Fibroblast of lung (primary cell): Measurements from ENCODE around the gene TOP1. TPM values are rescaled to one million over a fixed set of nuclear protein-coding genes. Genes with fewer than 3 reads are reported as not detected.

Source experiments
- DNase-seq, 2 donors: peaks; one replicate each; pipeline versions ENCODE4 v3.0.0 to v3.0.0-alpha.2; 2010; ENCODE audit warnings: low read depth in 2 of 2
- H2AFZ ChIP-seq: 2 replicates; pipeline ENCODE4 v1.5.1; 2012; ENCODE audit warnings: low read length, control low read depth, inconsistent platforms
- H3K27ac ChIP-seq: 2 replicates; pipeline ENCODE4 v1.5.1; 2011; ENCODE audit warnings: low read length, control low read depth; ENCODE audit not compliant: insufficient read depth
- H3K27me3 ChIP-seq: 2 replicates; pipeline ENCODE4 v1.5.1; 2011; ENCODE audit warnings: mild to moderate bottlenecking, low read length; ENCODE audit not compliant: control insufficient read depth, insufficient read depth
- H3K36me3 ChIP-seq: 2 replicates; pipeline ENCODE4 v1.5.1; 2011; ENCODE audit warnings: low read length; ENCODE audit not compliant: control insufficient read depth, insufficient read depth
- H3K4me1 ChIP-seq: 2 replicates; pipeline ENCODE4 v1.5.1; 2011; ENCODE audit warnings: low read length; ENCODE audit not compliant: control insufficient read depth, insufficient read depth; ENCODE audit errors: extremely low read depth
- H3K4me2 ChIP-seq: 2 replicates; pipeline ENCODE4 v1.5.1; 2011; ENCODE audit warnings: low read length, control low read depth; ENCODE audit not compliant: insufficient read depth; ENCODE audit errors: extremely low read depth
- H3K4me3 ChIP-seq, 4 experiments: fragments of 200-600 bp in 1 of 4; sonication (generic) in 1 of 4; replicated peaks in 1 of 4; 2 replicates each; pipeline ENCODE4 v1.5.1; 2011 to 2016; ENCODE audit warnings: low read length in 4 of 4, low read depth in 3 of 4, mild to moderate bottlenecking in 3 of 4, control low read depth in 2 of 4, inconsistent platforms in 1 of 4, mixed read lengths in 1 of 4; ENCODE audit not compliant: insufficient read depth in 1 of 4; ENCODE audit errors: control extremely low read depth in 1 of 4
- H3K79me2 ChIP-seq: 2 replicates; pipeline ENCODE4 v1.5.1; 2012; ENCODE audit warnings: mild to moderate bottlenecking, low read length, inconsistent platforms; ENCODE audit not compliant: control insufficient read depth, insufficient read depth
- H3K9ac ChIP-seq: 2 replicates; pipeline ENCODE4 v1.5.1; 2011; ENCODE audit warnings: mild to moderate bottlenecking, low read length, control low read depth; ENCODE audit not compliant: insufficient read depth
- H3K9me3 ChIP-seq: 2 replicates; pipeline ENCODE4 v1.5.1; 2012; ENCODE audit warnings: low read depth, low read length; ENCODE audit not compliant: control insufficient read depth, insufficient read depth
- H4K20me1 ChIP-seq: 2 replicates; pipeline ENCODE4 v1.5.1; 2011; ENCODE audit warnings: low read length; ENCODE audit not compliant: control insufficient read depth, insufficient read depth; ENCODE audit errors: extremely low read depth
- CTCF ChIP-seq, 2 donors: IDR thresholded peaks in 1 of 2; conservative IDR thresholded peaks in 1 of 2; 1 replicate in 1 of 2; 2 replicates in 1 of 2; pipeline ENCODE4 v1.5.1; 2011 to 2012; ENCODE audit warnings: low read length in 2 of 2, control low read depth in 1 of 2, inconsistent platforms in 1 of 2, low read depth in 1 of 2, mild to moderate bottlenecking in 1 of 2
- EZH2 ChIP-seq: IDR thresholded peaks from 2 replicates; pipeline ENCODE4 v1.5.1; 2012; ENCODE audit warnings: low read length, control low read depth, mild to moderate bottlenecking; ENCODE audit errors: missing control alignments
- polyA plus RNA-seq, 2 donors: library from polyadenylated mRNA; depleted of rRNA in 1 of 2; stranded (reverse) in 1 of 2; unstranded in 1 of 2; fragments of >200 nt; gene quantifications; 2 replicates each; pipeline ENCODE4 v1.2.1, GENCODE V29; 2011 to 2012; ENCODE audit warnings: missing spikeins in 1 of 2
- total RNA-seq: library from RNA; depleted of rRNA; stranded (reverse); fragments of >200 nt; gene quantifications from 2 replicates; pipeline ENCODE4 v1.2.1, GENCODE V29; 2014

The TOP1 gene
- total and polyA plus RNA-seq, 2 donors (not counting 1 experiment from before 2014, with no cell fraction given) = 18.4 to 35.3 TPM

GRCh38 chr20:41029150-41029901, 704 bp downstream of the TOP1 start:
- TF ChIP-seq EZH2 = no peak
- no peak for TF ChIP-seq CTCF (conservative IDR thresholded peaks at IDR 0.05 in 1 of 2, IDR thresholded peaks at IDR 0.05 in 1 of 2; ENCODE audit: low read depth in 1 of 2, low read length in 2 of 2)
- no peaks in the 10 kb centered on the region for H3K36me3 ChIP-seq
- peak overlapping the region; percentile 97 for H3K4me2 ChIP-seq
- peaks cover 12% of the 10 kb centered on the region for H3K4me1 ChIP-seq
- no peak for DNase-seq
- H3K4me3 ChIP-seq = peak overlapping the region; percentile 47 to 100 (median 82)
- no peaks in the 10 kb centered on the region for H3K27me3 ChIP-seq
- H3K9me3 ChIP-seq = no peaks in the 10 kb centered on the region
- peak overlapping the region; percentile 97 for H3K9ac ChIP-seq
- H2AFZ ChIP-seq = no peak overlapping the region
- no peaks in the 10 kb centered on the region for H4K20me1 ChIP-seq
- peaks cover 56% of the 10 kb centered on the region for H3K79me2 ChIP-seq
- peak overlapping the region; percentile 96 for H3K27ac ChIP-seq

GRCh38 chr20:41030061-41030460, 1.4 kb downstream of the TOP1 start:
- H3K9me3 ChIP-seq = no peaks in the 10 kb centered on the region
- H3K4me3 ChIP-seq = peak overlapping the region; percentile 47 to 100 (median 82)
- H3K27me3 ChIP-seq = no peaks in the 10 kb centered on the region
- H2AFZ ChIP-seq = no peak overlapping the region
- H3K27ac ChIP-seq = peak overlapping the region; percentile 96
- peak overlapping the region; percentile 97 for H3K9ac ChIP-seq
- H3K79me2 ChIP-seq = peaks cover 63% of the 10 kb centered on the region
- H3K36me3 ChIP-seq = no peaks in the 10 kb centered on the region
- DNase-seq = no peak
- no peaks in the 10 kb centered on the region for H4K20me1 ChIP-seq
- H3K4me2 ChIP-seq = peak overlapping the region; percentile 97
- TF ChIP-seq CTCF (conservative IDR thresholded peaks at IDR 0.05 in 1 of 2, IDR thresholded peaks at IDR 0.05 in 1 of 2; ENCODE audit: low read depth in 1 of 2, low read length in 2 of 2) (no peak), EZH2 (no peak)
- peaks cover 12% of the 10 kb centered on the region for H3K4me1 ChIP-seq

GRCh38 chr20:41030531-41031242, 2.1 kb downstream of the TOP1 start:
- H3K4me2 ChIP-seq = peak overlapping the region; percentile 97
- H3K27me3 ChIP-seq = no peaks in the 10 kb centered on the region
- H3K79me2 ChIP-seq = peaks cover 70% of the 10 kb centered on the region
- DNase-seq = peak; percentile 58 to 90
- H3K27ac ChIP-seq = peak overlapping the region; percentile 96
- peak overlapping the region; percentile 47 to 100 (median 82) for H3K4me3 ChIP-seq
- H3K4me1 ChIP-seq = peaks cover 13% of the 10 kb centered on the region
- no peaks in the 10 kb centered on the region for H3K9me3 ChIP-seq
- no peak overlapping the region for H3K9ac ChIP-seq
- H2AFZ ChIP-seq = no peak overlapping the region
- H3K36me3 ChIP-seq = no peaks in the 10 kb centered on the region
- no peak for TF ChIP-seq CTCF (conservative IDR thresholded peaks at IDR 0.05 in 1 of 2, IDR thresholded peaks at IDR 0.05 in 1 of 2; ENCODE audit: low read depth in 1 of 2, low read length in 2 of 2)
- TF ChIP-seq EZH2 = no peak
- H4K20me1 ChIP-seq = no peaks in the 10 kb centered on the region
